ENCODE data around the gene TLCD3B. TPM values are rescaled to one million over a fixed set of nuclear protein-coding genes. Genes with fewer than 3 reads are reported as not detected.

Gene TLCD3B
- total RNA-seq, 1 experiment from 2014 or later: 20.9 TPM

- H3K27ac Mint-ChIP-seq: peak overlapping the region in 2 of 3 experiments; percentile 63 to 80; a peak in 2 of 7 replicates
- no peak overlapping the region for H2BK15ac ChIP-seq (ENCODE audit: low read depth, low read length)
- no peak for DNase-seq
- H3K23ac ChIP-seq (ENCODE audit: insufficient read length, low read depth, low read length): no peak overlapping the region
- no peak overlapping the region for H2BK5ac ChIP-seq (ENCODE audit: insufficient read length, low read length)
- no peak overlapping the region for H2BK120ac ChIP-seq (ENCODE audit: low read depth, low read length, poor library complexity, severe bottlenecking)
- no peaks in the 10 kb centered on the region for H4K20me1 ChIP-seq (ENCODE audit: control insufficient read depth, insufficient read depth, insufficient read length)
- no peak overlapping the region for H4K5ac ChIP-seq (ENCODE audit: insufficient read length, low read depth, low read length)
- H3K27me3 ChIP-seq (ENCODE audit: insufficient read depth, low read length): no peaks in the 10 kb centered on the region
- no peak overlapping the region for H3K18ac ChIP-seq (ENCODE audit: insufficient read length, low read depth, low read length)
- H3K23me2 ChIP-seq (ENCODE audit: insufficient read length, low read depth, low read length, poor library complexity, severe bottlenecking): peaks cover 5% of the 10 kb centered on the region
- no peak overlapping the region for H4K91ac ChIP-seq (ENCODE audit: insufficient read length, low read depth, low read length)
- no peak overlapping the region for H3K9ac ChIP-seq (ENCODE audit: extremely low read depth, insufficient read length, low read length)
- H3K9me3 Mint-ChIP-seq: no peaks in the 10 kb centered on the region; a peak in 1 of 5 replicates
- H3K4ac ChIP-seq (ENCODE audit: low read depth, low read length): no peak overlapping the region
- no peak overlapping the region for H3K4me2 ChIP-seq (ENCODE audit: insufficient read depth, insufficient read length, low read length)
- no peaks in the 10 kb centered on the region for H3K79me2 ChIP-seq (ENCODE audit: insufficient read depth, low read length)
- peaks cover 2% of the 10 kb centered on the region; the same call in 1 of the 2 replicates for H3K4me1 ChIP-seq (ENCODE audit: insufficient read depth, low read length)
- H3K27ac ChIP-seq (ENCODE audit: insufficient read length, low read depth, low read length): no peak overlapping the region
- no peak overlapping the region for H2BK12ac ChIP-seq (ENCODE audit: insufficient read length, low read depth, low read length)
- no peaks in the 10 kb centered on the region for H3K79me1 ChIP-seq (ENCODE audit: insufficient read depth, low read depth, low read length, poor library complexity, severe bottlenecking)
- H2AK5ac ChIP-seq (ENCODE audit: insufficient read length, low read length): no peak overlapping the region
- TF ChIP-seq, protein P1, sequence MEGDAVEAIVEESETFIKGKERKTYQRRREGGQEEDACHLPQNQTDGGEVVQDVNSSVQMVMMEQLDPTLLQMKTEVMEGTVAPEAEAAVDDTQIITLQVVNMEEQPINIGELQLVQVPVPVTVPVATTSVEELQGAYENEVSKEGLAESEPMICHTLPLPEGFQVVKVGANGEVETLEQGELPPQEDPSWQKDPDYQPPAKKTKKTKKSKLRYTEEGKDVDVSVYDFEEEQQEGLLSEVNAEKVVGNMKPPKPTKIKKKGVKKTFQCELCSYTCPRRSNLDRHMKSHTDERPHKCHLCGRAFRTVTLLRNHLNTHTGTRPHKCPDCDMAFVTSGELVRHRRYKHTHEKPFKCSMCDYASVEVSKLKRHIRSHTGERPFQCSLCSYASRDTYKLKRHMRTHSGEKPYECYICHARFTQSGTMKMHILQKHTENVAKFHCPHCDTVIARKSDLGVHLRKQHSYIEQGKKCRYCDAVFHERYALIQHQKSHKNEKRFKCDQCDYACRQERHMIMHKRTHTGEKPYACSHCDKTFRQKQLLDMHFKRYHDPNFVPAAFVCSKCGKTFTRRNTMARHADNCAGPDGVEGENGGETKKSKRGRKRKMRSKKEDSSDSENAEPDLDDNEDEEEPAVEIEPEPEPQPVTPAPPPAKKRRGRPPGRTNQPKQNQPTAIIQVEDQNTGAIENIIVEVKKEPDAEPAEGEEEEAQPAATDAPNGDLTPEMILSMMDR (conservative IDR thresholded peaks at IDR 0.05): no peak
- H3K14ac ChIP-seq (ENCODE audit: insufficient read depth, low read length): no peak overlapping the region
- no CpG with 5 or more reads among the region's 19 CpGs for WGBS (ENCODE audit: extremely low coverage, insufficient read length, low lambda C conversion rate)
- H3K27me3 Mint-ChIP-seq (ENCODE audit: low read depth): peaks cover 14% of the 10 kb centered on the region
- no peak overlapping the region for H3T11ph ChIP-seq (ENCODE audit: low read length)
- peaks cover 20 to 32% (median 24%) of the 10 kb centered on the region in 3 experiments for H3K36me3 Mint-ChIP-seq (ENCODE audit: insufficient read depth in 1 of 3, low read depth in 3 of 3)
- H3K56ac ChIP-seq (ENCODE audit: insufficient read length, low read depth, low read length): no peak overlapping the region
- H3K4me3 Mint-ChIP-seq: peak overlapping the region in 1 of 2 experiments; percentile 17; a peak in 1 of 5 replicates
- H3K9me3 ChIP-seq (ENCODE audit: control insufficient read depth, low read depth, low read length): no peaks in the 10 kb centered on the region
- no peak overlapping the region for H4K8ac ChIP-seq (replicated peaks; ENCODE audit: insufficient read length, low read depth, low read length)
- H2BK20ac ChIP-seq (ENCODE audit: low read depth, low read length, poor library complexity, severe bottlenecking): no peak overlapping the region
- peaks cover 0 to 25% of the 10 kb centered on the region in 2 experiments; a peak in 2 of 4 replicates for H3K4me1 Mint-ChIP-seq
- no peak overlapping the region for H2AFZ ChIP-seq (ENCODE audit: low read length)
Measured at GRCh38 chr16:30004424-30004776, 26.7 kb downstream of the TLCD3B start.

All from H9 (cell line).